GM21825 (cell line): ENCODE data around the gene RAB18.
"Not testable (repeated sequence)": the region's sequence is repeated elsewhere in the genome, so short reads cannot be mapped to it uniquely, and the experiment has no call there.

Source experiments
- ATAC-seq: cut with Tn5 transposase; IDR thresholded peaks from one replicate; pipeline ENCODE4 v1.9.1; 2021; ENCODE audit warnings: mild to moderate bottlenecking, moderate library complexity; ENCODE audit not compliant: unreplicated experiment

The RAB18 gene

GRCh38 chr10:27504007-27504807 is at the start of gene RAB18:
Gene RAB18, plus strand, starts transcription at chr10:27504304. Its CDS starts 66 bp downstream, at chr10:27504370.
- peak; percentile 96 for ATAC-seq

GRCh38 chr10:27454837-27455236 is 49.3 kb upstream of the RAB18 start:
- no peak for ATAC-seq

- no peak for ATAC-seq
These were observed 46.7 kb upstream of the RAB18 start for GRCh38 chr10:27457261-27457945.

- ATAC-seq = no peak
These were observed 46.1 kb upstream of the RAB18 start for GRCh38 chr10:27457966-27458365.

GRCh38 chr10:27461312-27461711 is 42.8 kb upstream of the RAB18 start:
- no peak for ATAC-seq

GRCh38 chr10:27463961-27464360 is 40.1 kb upstream of the RAB18 start:
- ATAC-seq = no peak

- ATAC-seq = peak; percentile 77
These were observed 39.1 kb upstream of the RAB18 start for GRCh38 chr10:27464993-27465392.

GRCh38 chr10:27465596-27465995 is 38.5 kb upstream of the RAB18 start:
- not testable (repeated sequence) for ATAC-seq

GRCh38 chr10:27470885-27471284 is 33.2 kb upstream of the RAB18 start:
- no peak for ATAC-seq

GRCh38 chr10:27474741-27475140 is 29.4 kb upstream of the RAB18 start:
- no peak for ATAC-seq

- ATAC-seq = no peak
These were observed 25.1 kb upstream of the RAB18 start for GRCh38 chr10:27479016-27479415.

GRCh38 chr10:27481486-27481885 is 22.6 kb upstream of the RAB18 start:
- ATAC-seq = no peak

- no peak for ATAC-seq
These were observed 20.8 kb upstream of the RAB18 start for GRCh38 chr10:27482984-27483956.

- ATAC-seq = no peak
These were observed 18.7 kb upstream of the RAB18 start for GRCh38 chr10:27485368-27485767.

- no peak for ATAC-seq
These were observed 18.1 kb upstream of the RAB18 start for GRCh38 chr10:27485986-27486385.

- no peak for ATAC-seq
These were observed 13.3 kb upstream of the RAB18 start for GRCh38 chr10:27490807-27491206.

GRCh38 chr10:27494116-27494805 is 9.8 kb upstream of the RAB18 start:
- no peak for ATAC-seq

GRCh38 chr10:27496137-27496536 is 8.0 kb upstream of the RAB18 start:
- no peak for ATAC-seq

- no peak for ATAC-seq
These were observed 4.0 kb upstream of the RAB18 start for GRCh38 chr10:27500096-27500495.

GRCh38 chr10:27500886-27501285 is 3.2 kb upstream of the RAB18 start:
- no peak for ATAC-seq
